Neural cell (in vitro differentiated cells): ENCODE data around the gene INHA. TPM values are rescaled to one million over a fixed set of nuclear protein-coding genes. Genes with fewer than 3 reads are reported as not detected.

ENCODE experiments used
- H2AFZ ChIP-seq: fragments of 200-600, 300-800 bp; sonication (generic), shearing (Covaris generic); 2 replicates; pipeline ENCODE4 v1.6.0; 2014; ENCODE audit warnings: low read depth, mild to moderate bottlenecking, antibody characterized with exemption, low read length, moderate library complexity
- H3F3A ChIP-seq: fragments of 200-600 bp; shearing (Covaris generic); 2 replicates; pipeline ENCODE4 v1.6.1; 2016; ENCODE audit warnings: mild to moderate bottlenecking, moderate library complexity, mixed read lengths, antibody characterized with exemption, low read length; ENCODE audit not compliant: insufficient read depth, poor library complexity, severe bottlenecking
- H3K27ac ChIP-seq: fragments of 200-600, 300-800 bp; sonication (generic), shearing (Covaris generic); 2 replicates; pipeline ENCODE4 v1.5.1; 2014; ENCODE audit warnings: mild to moderate bottlenecking, low read length, moderate library complexity
- H3K27me3 ChIP-seq: fragments of 300-800, 200-600 bp; sonication (generic), shearing (Covaris generic); 2 replicates; pipeline ENCODE4 v1.6.0; 2014; ENCODE audit warnings: mild to moderate bottlenecking, low read depth, low read length, moderate library complexity; ENCODE audit not compliant: insufficient read depth
- H3K36me3 ChIP-seq: fragments of 300-800, 200-600 bp; sonication (generic), shearing (Covaris generic); 2 replicates; pipeline ENCODE4 v1.5.1; 2014; ENCODE audit warnings: mild to moderate bottlenecking, antibody characterized with exemption, low read length, moderate library complexity; ENCODE audit not compliant: insufficient read depth
- H3K4me2 ChIP-seq: fragments of 300-800, 200-600 bp; sonication (generic), shearing (Covaris generic); 2 replicates; pipeline ENCODE4 v1.6.0; 2014; ENCODE audit warnings: mild to moderate bottlenecking, low read length
- H3K4me3 ChIP-seq: fragments of 300-800, 200-600 bp; sonication (generic), shearing (Covaris generic); 2 replicates; pipeline ENCODE4 v1.5.1; 2014; ENCODE audit warnings: mild to moderate bottlenecking, low read length, moderate library complexity
- H3K79me2 ChIP-seq: fragments of 200-600 bp; shearing (Covaris generic); replicated peaks from 2 replicates; pipeline ENCODE4 v1.6.0; 2014; ENCODE audit warnings: mild to moderate bottlenecking, low read length, moderate library complexity; ENCODE audit not compliant: insufficient read depth
- H3K9ac ChIP-seq: fragments of 300-800, 200-600 bp; sonication (generic), shearing (Covaris generic); 2 replicates; pipeline ENCODE4 v1.6.1; 2016; ENCODE audit warnings: mild to moderate bottlenecking, low read length, mixed read lengths
- H3K9me2 ChIP-seq: fragments of 200-600 bp; shearing (Covaris generic); 2 replicates; pipeline ENCODE4 v1.6.1; 2016; ENCODE audit warnings: mild to moderate bottlenecking, low read length, mixed read lengths; ENCODE audit not compliant: insufficient read depth
- H3K9me3 ChIP-seq: fragments of 200-600, 300-800 bp; sonication (generic), shearing (Covaris generic); 2 replicates; pipeline ENCODE4 v1.6.1; 2016; ENCODE audit warnings: mild to moderate bottlenecking, mixed run types, low read length, moderate library complexity, mixed read lengths
- H4K20me1 ChIP-seq: fragments of 200-600 bp; shearing (Covaris generic); 2 replicates; pipeline ENCODE4 v1.6.1; 2016; ENCODE audit warnings: mild to moderate bottlenecking, mixed run types; ENCODE audit not compliant: insufficient read depth
- CTCF ChIP-seq: fragments of 450-650 bp; IDR thresholded peaks from 2 replicates; pipeline ENCODE4 v1.5.1; 2014; ENCODE audit warnings: antibody characterized with exemption, mild to moderate bottlenecking, moderate library complexity; ENCODE audit not compliant: poor library complexity, severe bottlenecking
- EP300 ChIP-seq: fragments of 450-650 bp; conservative IDR thresholded peaks from 2 replicates; pipeline ENCODE4 v1.6.1; 2014; ENCODE audit warnings: antibody characterized with exemption, mild to moderate bottlenecking, moderate library complexity; ENCODE audit not compliant: poor library complexity, severe bottlenecking
- EZH2 ChIP-seq: fragments of 200-600, 300-800 bp; shearing (Covaris generic), sonication (generic); IDR thresholded peaks from 2 replicates; pipeline ENCODE4 v1.6.1; 2014; ENCODE audit warnings: antibody characterized with exemption, low read length, borderline replicate concordance, mild to moderate bottlenecking; ENCODE audit not compliant: insufficient read depth, poor library complexity, severe bottlenecking
- MXI1 ChIP-seq: fragments of 450-650 bp; conservative IDR thresholded peaks from 2 replicates; pipeline ENCODE4 v1.6.1; 2014; ENCODE audit warnings: antibody characterized with exemption, mild to moderate bottlenecking; ENCODE audit not compliant: poor library complexity, severe bottlenecking
- POLR2AphosphoS5 ChIP-seq: IDR thresholded peaks from 2 replicates; pipeline ENCODE4 v1.6.1; 2012
- RAD21 ChIP-seq: fragments of 450-650 bp; conservative IDR thresholded peaks from 2 replicates; pipeline ENCODE4 v1.6.1; 2014; ENCODE audit warnings: antibody characterized with exemption, mild to moderate bottlenecking, moderate library complexity
- SMC3 ChIP-seq: fragments of 450-650 bp; conservative IDR thresholded peaks from 2 replicates; pipeline ENCODE4 v1.6.1; 2014; ENCODE audit warnings: antibody characterized with exemption, mild to moderate bottlenecking, moderate library complexity; ENCODE audit not compliant: poor library complexity
- TAF1 ChIP-seq: IDR thresholded peaks from 2 replicates; pipeline ENCODE4 v1.6.1; 2012; ENCODE audit warnings: low read depth
- polyA plus RNA-seq: library from polyadenylated mRNA; depleted of rRNA; stranded (reverse); fragments of >200 nt; gene quantifications from 2 replicates; pipeline ENCODE4 v1.2.3, GENCODE V29; 2014
- TF ChIP-seq, protein P1 (sequence below): IDR thresholded peaks from 2 replicates; pipeline ENCODE4 v1.6.1; 2012; ENCODE audit warnings: borderline replicate concordance

INHA gene
- polyA plus RNA-seq, 1 donor from 2014 or later = 2.7 TPM

DNA sequence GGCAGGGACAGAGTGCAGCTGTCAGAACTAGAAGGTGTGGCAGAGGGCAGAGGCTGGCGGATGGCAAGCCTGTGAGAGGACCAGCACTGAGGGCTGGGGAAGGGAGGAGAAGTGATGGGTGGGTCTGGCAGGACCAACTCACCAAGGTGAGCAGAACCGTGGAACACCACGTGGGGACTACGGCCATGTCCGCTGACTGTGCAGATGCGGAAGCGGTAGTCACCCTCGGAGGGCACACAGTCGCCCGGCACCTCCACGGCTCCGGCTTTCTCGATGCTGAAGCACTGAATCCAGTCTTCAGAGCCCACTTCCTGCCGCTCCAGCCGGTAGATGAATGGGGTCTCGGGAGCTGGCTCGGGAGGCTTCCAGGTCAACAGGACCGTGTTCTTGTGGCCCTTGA lies 5.0 kb upstream of the INHA start:
- TF ChIP-seq MXI1 (no peak), EP300 (no peak), TAF1 (no peak), SMC3 (no peak), CTCF (no peak), RAD21 (no peak), POLR2AphosphoS5 (no peak), EZH2 (no peak)
- TF ChIP-seq, protein P1, sequence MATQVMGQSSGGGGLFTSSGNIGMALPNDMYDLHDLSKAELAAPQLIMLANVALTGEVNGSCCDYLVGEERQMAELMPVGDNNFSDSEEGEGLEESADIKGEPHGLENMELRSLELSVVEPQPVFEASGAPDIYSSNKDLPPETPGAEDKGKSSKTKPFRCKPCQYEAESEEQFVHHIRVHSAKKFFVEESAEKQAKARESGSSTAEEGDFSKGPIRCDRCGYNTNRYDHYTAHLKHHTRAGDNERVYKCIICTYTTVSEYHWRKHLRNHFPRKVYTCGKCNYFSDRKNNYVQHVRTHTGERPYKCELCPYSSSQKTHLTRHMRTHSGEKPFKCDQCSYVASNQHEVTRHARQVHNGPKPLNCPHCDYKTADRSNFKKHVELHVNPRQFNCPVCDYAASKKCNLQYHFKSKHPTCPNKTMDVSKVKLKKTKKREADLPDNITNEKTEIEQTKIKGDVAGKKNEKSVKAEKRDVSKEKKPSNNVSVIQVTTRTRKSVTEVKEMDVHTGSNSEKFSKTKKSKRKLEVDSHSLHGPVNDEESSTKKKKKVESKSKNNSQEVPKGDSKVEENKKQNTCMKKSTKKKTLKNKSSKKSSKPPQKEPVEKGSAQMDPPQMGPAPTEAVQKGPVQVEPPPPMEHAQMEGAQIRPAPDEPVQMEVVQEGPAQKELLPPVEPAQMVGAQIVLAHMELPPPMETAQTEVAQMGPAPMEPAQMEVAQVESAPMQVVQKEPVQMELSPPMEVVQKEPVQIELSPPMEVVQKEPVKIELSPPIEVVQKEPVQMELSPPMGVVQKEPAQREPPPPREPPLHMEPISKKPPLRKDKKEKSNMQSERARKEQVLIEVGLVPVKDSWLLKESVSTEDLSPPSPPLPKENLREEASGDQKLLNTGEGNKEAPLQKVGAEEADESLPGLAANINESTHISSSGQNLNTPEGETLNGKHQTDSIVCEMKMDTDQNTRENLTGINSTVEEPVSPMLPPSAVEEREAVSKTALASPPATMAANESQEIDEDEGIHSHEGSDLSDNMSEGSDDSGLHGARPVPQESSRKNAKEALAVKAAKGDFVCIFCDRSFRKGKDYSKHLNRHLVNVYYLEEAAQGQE = no peak
- Histone ChIP-seq H3K27me3 (no peaks in the 10 kb centered on the region), H3K4me3 (no peak overlapping the region), H3K9me2 (no peaks in the 10 kb centered on the region), H3F3A (no peaks in the 10 kb centered on the region), H3K9me3 (no peaks in the 10 kb centered on the region), H4K20me1 (no peaks in the 10 kb centered on the region), H3K27ac (no peak overlapping the region), H3K36me3 (no peaks in the 10 kb centered on the region), H3K79me2 (peaks cover 5% of the 10 kb centered on the region), H3K4me2 (no peak overlapping the region), H2AFZ (no peak overlapping the region), H3K9ac (no peak overlapping the region)

DNA sequence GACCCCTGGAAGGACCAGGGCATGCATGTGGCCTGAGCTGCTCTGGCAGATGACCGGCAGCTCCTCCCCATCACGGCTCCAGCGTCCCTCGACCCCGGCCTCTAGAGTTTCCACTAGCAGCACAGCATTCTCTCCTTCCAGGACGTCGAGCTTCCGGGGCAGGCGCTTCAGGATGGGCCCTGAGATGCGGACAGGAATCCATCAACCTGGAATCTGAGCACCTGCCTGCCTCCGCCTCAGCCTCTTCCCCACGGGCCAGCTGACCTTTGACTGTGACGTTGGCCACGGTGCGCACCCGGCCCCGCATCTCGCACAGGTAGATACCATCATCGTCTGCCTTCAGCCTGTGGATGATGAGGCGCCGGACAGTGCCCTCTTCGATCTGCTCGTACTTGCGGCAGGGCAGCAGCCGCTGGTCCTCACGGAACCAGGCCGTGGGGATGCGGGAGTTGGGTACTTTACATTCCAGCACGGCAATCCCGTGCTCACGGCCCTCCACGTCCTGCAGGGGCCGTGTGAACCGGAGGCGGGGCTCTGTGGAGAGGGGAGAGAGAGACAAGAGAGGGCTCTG lies 4.2 kb upstream of the INHA start:
- Histone ChIP-seq H3K27me3 (no peaks in the 10 kb centered on the region), H3F3A (no peaks in the 10 kb centered on the region), H4K20me1 (no peaks in the 10 kb centered on the region), H3K36me3 (no peaks in the 10 kb centered on the region), H3K9me3 (no peaks in the 10 kb centered on the region), H3K9me2 (no peaks in the 10 kb centered on the region), H3K4me2 (no peak overlapping the region), H3K4me3 (no peak overlapping the region), H3K9ac (no peak overlapping the region), H2AFZ (no peak overlapping the region), H3K27ac (no peak overlapping the region), H3K79me2 (peaks cover 5% of the 10 kb centered on the region)
- no peak for TF ChIP-seq MXI1
- TF ChIP-seq TAF1 = no peak
- no peak for TF ChIP-seq POLR2AphosphoS5
- no peak for TF ChIP-seq EZH2
- TF ChIP-seq CTCF = no peak
- no peak for TF ChIP-seq RAD21
- TF ChIP-seq, protein P1 = no peak
- TF ChIP-seq EP300 = no peak
- TF ChIP-seq SMC3 = no peak
